SK-N-MC (cell line): ENCODE results near the gene CEACAM7.
A peak's percentile ranks its signal among the peaks of the same experiment; 100 is the strongest.

Experiments used
- DNase-seq: peaks from one replicate; pipeline ENCODE4 v3.0.0-alpha.2; 2011; ENCODE audit warnings: low read depth, low spot score
- H3K27ac ChIP-seq: fragments of 200-600 bp; sonication (generic); 2 replicates; pipeline ENCODE4 v1.5.1; 2016; ENCODE audit warnings: mixed run types
- H3K36me3 ChIP-seq: fragments of 200-600 bp; sonication (generic); 2 replicates; pipeline ENCODE4 v1.6.1; 2017; ENCODE audit warnings: antibody characterized with exemption, low read length, mixed read lengths; ENCODE audit not compliant: insufficient read depth
- H3K4me3 ChIP-seq: fragments of 200-600 bp; sonication (generic); 2 replicates; pipeline ENCODE4 v1.5.1; 2016
- H3K9ac ChIP-seq: fragments of 200-600 bp; sonication (generic); 2 replicates; pipeline ENCODE4 v1.8.0; 2017; ENCODE audit warnings: mixed run types, mixed read lengths; ENCODE audit not compliant: insufficient read length
- H3K9me3 ChIP-seq: fragments of 200-600 bp; sonication (generic); 2 replicates; pipeline ENCODE4 v1.6.1; 2017; ENCODE audit warnings: low read depth, mild to moderate bottlenecking, antibody characterized with exemption, low read length, moderate library complexity, mixed read lengths
- EZH2 ChIP-seq: fragments of 200-600 bp; sonication (generic); IDR thresholded peaks from one replicate; pipeline ENCODE4 v1.6.1; 2017; ENCODE audit warnings: antibody characterized with exemption
- FOXP2 ChIP-seq: optimal IDR thresholded peaks from 2 replicates; pipeline ENCODE3; 2011; ENCODE audit warnings: mild to moderate bottlenecking, moderate library complexity; ENCODE audit not compliant: insufficient read depth; ENCODE audit errors: extremely low read length, control extremely low read depth
- POLR2AphosphoS5 ChIP-seq: IDR thresholded peaks from 2 replicates; pipeline ENCODE4 v1.6.1; 2012; ENCODE audit warnings: mild to moderate bottlenecking, low read depth, low read length, borderline replicate concordance

The CEACAM7 gene

GRCh38 chr19:41652250-41652649, 35.8 kb downstream of the CEACAM7 start:
- TF ChIP-seq POLR2AphosphoS5 (no peak), FOXP2 (no peak), EZH2 (no peak)
- Histone ChIP-seq H3K27ac (no peak overlapping the region), H3K36me3 (no peaks in the 10 kb centered on the region), H3K4me3 (no peak overlapping the region), H3K9ac (no peak overlapping the region), H3K9me3 (no peaks in the 10 kb centered on the region)
- no peak for DNase-seq

GRCh38 chr19:41649827-41650226, 38.2 kb downstream of the CEACAM7 start:
- no peak for TF ChIP-seq EZH2
- no peak for TF ChIP-seq FOXP2
- no peak for TF ChIP-seq POLR2AphosphoS5
- H3K9me3 ChIP-seq = no peaks in the 10 kb centered on the region
- H3K4me3 ChIP-seq = no peak overlapping the region
- no peaks in the 10 kb centered on the region for H3K36me3 ChIP-seq
- no peak overlapping the region for H3K27ac ChIP-seq
- no peak for DNase-seq
- H3K9ac ChIP-seq = no peak overlapping the region

GRCh38 chr19:41646589-41647204, 41.4 kb downstream of the CEACAM7 start:
- Histone ChIP-seq H3K36me3 (no peaks in the 10 kb centered on the region), H3K9me3 (no peaks in the 10 kb centered on the region)
- no peak for DNase-seq

GRCh38 chr19:41641879-41642485, 46.1 kb downstream of the CEACAM7 start:
- TF ChIP-seq EZH2 (no peak), FOXP2 (peak; percentile 30), POLR2AphosphoS5 (no peak)

More at GRCh38 chr19:41646589-41647204, 41.4 kb downstream of the CEACAM7 start:
- no peak overlapping the region for H3K4me3 ChIP-seq
- H3K27ac ChIP-seq = no peak overlapping the region
- H3K9ac ChIP-seq = no peak overlapping the region
- no peak for TF ChIP-seq EZH2
- no peak for TF ChIP-seq POLR2AphosphoS5
- no peak for TF ChIP-seq FOXP2

GRCh38 chr19:41638641-41639081, 49.4 kb downstream of the CEACAM7 start:
- no peak overlapping the region for H3K9ac ChIP-seq
- no peaks in the 10 kb centered on the region for H3K36me3 ChIP-seq
- DNase-seq = peak; percentile 14
- H3K9me3 ChIP-seq = no peaks in the 10 kb centered on the region
- H3K4me3 ChIP-seq = peak overlapping the region; percentile 1; the same call in 1 of the 2 replicates
- no peak for TF ChIP-seq EZH2
- TF ChIP-seq POLR2AphosphoS5 = no peak
- no peak for TF ChIP-seq FOXP2
- peak overlapping the region; percentile 75 for H3K27ac ChIP-seq

More at GRCh38 chr19:41641879-41642485, 46.1 kb downstream of the CEACAM7 start:
- H3K9ac ChIP-seq = no peak overlapping the region
- no peak overlapping the region for H3K4me3 ChIP-seq
- no peaks in the 10 kb centered on the region for H3K9me3 ChIP-seq
- H3K36me3 ChIP-seq = no peaks in the 10 kb centered on the region
- peak; percentile 65 for DNase-seq
- H3K27ac ChIP-seq = peak overlapping the region; percentile 37; the same call in 1 of the 2 replicates

GRCh38 chr19:41637484-41637883, 50.6 kb downstream of the CEACAM7 start:
- TF ChIP-seq POLR2AphosphoS5 (no peak), EZH2 (no peak), FOXP2 (no peak)
- Histone ChIP-seq H3K9me3 (no peaks in the 10 kb centered on the region), H3K27ac (no peak overlapping the region), H3K4me3 (no peak overlapping the region), H3K36me3 (no peaks in the 10 kb centered on the region), H3K9ac (no peak overlapping the region)
- no peak for DNase-seq

GRCh38 chr19:41627966-41628675, 59.9 kb downstream of the CEACAM7 start:
- no peak overlapping the region for H3K4me3 ChIP-seq
- no peaks in the 10 kb centered on the region for H3K36me3 ChIP-seq
- DNase-seq = no peak
- no peak overlapping the region for H3K9ac ChIP-seq
- no peak overlapping the region for H3K27ac ChIP-seq
- no peaks in the 10 kb centered on the region for H3K9me3 ChIP-seq
- TF ChIP-seq FOXP2 = no peak
- no peak for TF ChIP-seq POLR2AphosphoS5
- no peak for TF ChIP-seq EZH2

GRCh38 chr19:41626877-41627276, 61.2 kb downstream of the CEACAM7 start, which contains the start of gene CEACAM4:
CEACAM4 (minus strand) TSS chr19:41627074; CDS start chr19:41626963, 111 bp downstream.
- TF ChIP-seq FOXP2 = no peak
- no peak for TF ChIP-seq EZH2
- no peak for TF ChIP-seq POLR2AphosphoS5
- no peaks in the 10 kb centered on the region for H3K36me3 ChIP-seq
- no peak within 1 kb of the TSS for H3K4me3 ChIP-seq
- no peaks in the 10 kb centered on the region for H3K9me3 ChIP-seq
- no peak for DNase-seq
- H3K9ac ChIP-seq = no peak within 1 kb of the TSS
- H3K27ac ChIP-seq = no peak within 1 kb of the TSS
